HepG2 (cell line): ENCODE data around the gene GRK5. TPM values are rescaled to one million over a fixed set of nuclear protein-coding genes. Genes with fewer than 3 reads are reported as not detected.

Experiments
- AHR ChIP-seq: IDR thresholded peaks from 2 replicates; pipeline ENCODE4 v1.6.1; 2018; ENCODE audit warnings: missing genetic modification reagents, missing compliant biosample characterization
- ARID2 ChIP-seq: sonication (generic); formaldehyde crosslinking; IDR thresholded peaks from 2 replicates; pipeline ENCODE4 v1.8.1; 2022; ENCODE audit warnings: mild to moderate bottlenecking, missing genetic modification reagents, borderline replicate concordance
- EP300 ChIP-seq, 3 experiments: sonication (generic) in 1 of 3; formaldehyde crosslinking in 1 of 3; IDR thresholded peaks; 2 replicates each; pipeline versions ENCODE4 v1.5.1 to v1.6.1; 2011 to 2020; ENCODE audit warnings: low read depth in 2 of 3, low read length in 2 of 3, borderline replicate concordance in 1 of 3, improper control_type of control experiment in 1 of 3, mild to moderate bottlenecking in 1 of 3, missing genetic modification reagents in 1 of 3, moderate library complexity in 1 of 3
- FOXK2 ChIP-seq: fragments of 450-650 bp; IDR thresholded peaks from 2 replicates; pipeline ENCODE4 v1.6.1; 2016
- HOXD1 ChIP-seq: sonication (generic); formaldehyde crosslinking; IDR thresholded peaks from 2 replicates; pipeline ENCODE4 v1.5.0; 2020; ENCODE audit warnings: missing genetic modification reagents
- MAFK ChIP-seq, 2 experiments: IDR thresholded peaks in 1 of 2; conservative IDR thresholded peaks in 1 of 2; 2 replicates each; pipeline ENCODE4 v1.6.1; 2011; ENCODE audit warnings: improper control_type of control experiment in 2 of 2, low read length in 2 of 2
- NCOA1 ChIP-seq: sonication (generic); formaldehyde crosslinking; IDR thresholded peaks from 2 replicates; pipeline ENCODE4 v1.9.0; 2021; ENCODE audit warnings: missing genetic modification reagents
- NCOA5 ChIP-seq: sonication (generic); formaldehyde crosslinking; IDR thresholded peaks from 2 replicates; pipeline ENCODE4 v1.4.0; 2020; ENCODE audit warnings: missing genetic modification reagents
- REXO4 ChIP-seq: sonication (generic); formaldehyde crosslinking; IDR thresholded peaks from 2 replicates; pipeline ENCODE4 v1.8.0; 2022; ENCODE audit warnings: missing genetic modification reagents, mild to moderate bottlenecking, borderline replicate concordance
- RFX3 ChIP-seq: IDR thresholded peaks from 2 replicates; pipeline ENCODE4 v1.6.1; 2016; ENCODE audit warnings: missing biosample characterization, missing genetic modification reagents
- ZBTB3 ChIP-seq: sonication (generic); formaldehyde crosslinking; IDR thresholded peaks from 2 replicates; pipeline ENCODE4 v1.4.0; 2020; ENCODE audit warnings: low read depth, mild to moderate bottlenecking, moderate library complexity, missing genetic modification reagents, borderline replicate concordance
- ZKSCAN8 ChIP-seq: IDR thresholded peaks from 2 replicates; pipeline ENCODE4 v1.6.1; 2016; ENCODE audit warnings: borderline replicate concordance, missing genetic modification reagents, missing compliant biosample characterization
- ZMYM4 ChIP-seq: sonication (generic); formaldehyde crosslinking; IDR thresholded peaks from 2 replicates; pipeline ENCODE4 v1.8.1; 2023; ENCODE audit warnings: mild to moderate bottlenecking, missing genetic modification reagents
- ZNF260 ChIP-seq: sonication (generic); formaldehyde crosslinking; IDR thresholded peaks from 2 replicates; pipeline ENCODE4 v1.4.0; 2020; ENCODE audit warnings: missing genetic modification reagents, low read depth, mild to moderate bottlenecking, borderline replicate concordance
- ZNF274 ChIP-seq: sonication (generic); formaldehyde crosslinking; IDR thresholded peaks from 2 replicates; pipeline ENCODE4 v1.5.1; 2020; ENCODE audit warnings: mild to moderate bottlenecking, missing genetic modification reagents
- ZNF326 ChIP-seq: sonication (generic); formaldehyde crosslinking; IDR thresholded peaks from 2 replicates; pipeline ENCODE4 v1.4.0; 2020; ENCODE audit warnings: missing genetic modification reagents, borderline replicate concordance
- ZNF564 ChIP-seq: sonication (generic); formaldehyde crosslinking; IDR thresholded peaks from 2 replicates; pipeline ENCODE4 v1.8.1; 2023; ENCODE audit warnings: mild to moderate bottlenecking, missing genetic modification reagents
- ZNF570 ChIP-seq: sonication (generic); formaldehyde crosslinking; IDR thresholded peaks from 2 replicates; pipeline ENCODE4 v1.4.0; 2020; ENCODE audit warnings: mild to moderate bottlenecking, missing genetic modification reagents, borderline replicate concordance
- ZNF589 ChIP-seq: sonication (generic); formaldehyde crosslinking; conservative IDR thresholded peaks from 2 replicates; pipeline ENCODE4 v1.8.0; 2022; ENCODE audit warnings: mild to moderate bottlenecking, moderate library complexity, missing genetic modification reagents
- ZNF746 ChIP-seq: sonication (generic); formaldehyde crosslinking; IDR thresholded peaks from 2 replicates; pipeline ENCODE4 v1.8.0; 2022; ENCODE audit warnings: mild to moderate bottlenecking, missing genetic modification reagents
- polyA plus RNA-seq, 8 experiments: library from polyadenylated mRNA; depleted of rRNA in 3 of 8; stranded (reverse) in 7 of 8; unstranded in 1 of 8; fragments of >200 nt; fragmentation: Illumina TruSeq in 4 of 8; extraction: Trizol in 4 of 8; gene quantifications; 2 replicates each; pipeline versions ENCODE4 v1.2.1 to v1.2.3, GENCODE V29; 2011 to 2016; ENCODE audit warnings: low read depth in 4 of 8, missing spikeins in 1 of 8, mixed read lengths in 1 of 8; ENCODE audit not compliant: insufficient read depth in 1 of 8
- total RNA-seq, 5 experiments: library from RNA; depleted of rRNA; stranded (reverse); fragments of >200 nt; fragmentation: Illumina TruSeq; extraction: Trizol; gene quantifications; 2 replicates each; pipeline ENCODE4 v1.2.3, GENCODE V29; 2016; ENCODE audit warnings: low read depth in 1 of 5
- TF ChIP-seq, protein P1 (sequence below): sonication (generic); formaldehyde crosslinking; IDR thresholded peaks from 2 replicates; pipeline ENCODE4 v1.5.0; 2020; ENCODE audit warnings: missing genetic modification reagents
- TF ChIP-seq, protein P2 (sequence below): sonication (generic); formaldehyde crosslinking; IDR thresholded peaks from 2 replicates; pipeline ENCODE4 v1.4.0; 2020; ENCODE audit warnings: missing genetic modification reagents
- TF ChIP-seq, protein P3 (sequence below): sonication (generic); formaldehyde crosslinking; IDR thresholded peaks from 2 replicates; pipeline ENCODE4 v1.5.0; 2020; ENCODE audit warnings: mild to moderate bottlenecking, low read depth, missing genetic modification reagents, borderline replicate concordance
- TF ChIP-seq, protein P4 (sequence below): sonication (generic); formaldehyde crosslinking; IDR thresholded peaks from 2 replicates; pipeline ENCODE4 v1.5.0; 2020; ENCODE audit warnings: missing genetic modification reagents
- TF ChIP-seq, protein P5 (sequence below): IDR thresholded peaks from 2 replicates; pipeline ENCODE4 v1.6.1; 2012; ENCODE audit warnings: low read depth, low read length, improper control_type of control experiment

Gene GRK5
- total and polyA plus RNA-seq, 2 of the 13 experiments (the other 11 are each of a cell fraction or from before 2014, with no cell fraction given), result 10.4 to 12.6 TPM

DNA sequence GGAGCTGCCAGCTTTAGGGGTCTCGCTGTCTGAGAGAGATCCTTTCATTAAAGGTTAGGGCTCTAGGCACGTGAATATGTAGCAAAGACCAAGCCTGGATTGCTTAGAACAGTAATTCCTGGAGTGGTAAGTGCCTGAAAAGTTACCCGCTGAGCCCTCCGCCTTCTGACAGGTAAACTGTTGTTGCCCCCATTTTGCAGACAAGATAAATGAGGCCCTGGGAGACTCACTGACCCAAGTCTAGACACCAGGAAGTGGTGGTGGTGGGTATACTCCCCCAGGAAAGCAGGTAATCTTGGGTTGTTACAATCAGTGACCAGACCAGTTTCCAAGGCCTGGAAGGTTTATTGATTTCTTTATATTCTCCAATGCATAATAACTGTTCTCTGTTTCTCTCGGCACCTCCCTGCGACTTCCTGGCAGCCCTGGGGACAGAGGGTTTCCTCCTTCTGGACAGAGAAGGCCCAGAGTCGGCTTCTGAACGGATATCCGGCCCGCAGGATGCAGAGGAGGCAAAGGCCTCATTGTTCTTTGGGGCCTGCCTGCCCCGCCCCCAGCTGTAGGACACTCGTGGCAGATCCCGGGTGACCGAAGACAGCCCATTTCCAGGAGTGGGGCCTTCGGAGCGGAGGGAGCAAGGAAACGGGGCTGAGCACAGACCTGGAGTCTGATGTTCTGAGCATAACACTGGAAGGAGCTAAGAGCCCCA lies 1.3 kb upstream of the GRK5 start (continued):
- TF ChIP-seq, protein P1, sequence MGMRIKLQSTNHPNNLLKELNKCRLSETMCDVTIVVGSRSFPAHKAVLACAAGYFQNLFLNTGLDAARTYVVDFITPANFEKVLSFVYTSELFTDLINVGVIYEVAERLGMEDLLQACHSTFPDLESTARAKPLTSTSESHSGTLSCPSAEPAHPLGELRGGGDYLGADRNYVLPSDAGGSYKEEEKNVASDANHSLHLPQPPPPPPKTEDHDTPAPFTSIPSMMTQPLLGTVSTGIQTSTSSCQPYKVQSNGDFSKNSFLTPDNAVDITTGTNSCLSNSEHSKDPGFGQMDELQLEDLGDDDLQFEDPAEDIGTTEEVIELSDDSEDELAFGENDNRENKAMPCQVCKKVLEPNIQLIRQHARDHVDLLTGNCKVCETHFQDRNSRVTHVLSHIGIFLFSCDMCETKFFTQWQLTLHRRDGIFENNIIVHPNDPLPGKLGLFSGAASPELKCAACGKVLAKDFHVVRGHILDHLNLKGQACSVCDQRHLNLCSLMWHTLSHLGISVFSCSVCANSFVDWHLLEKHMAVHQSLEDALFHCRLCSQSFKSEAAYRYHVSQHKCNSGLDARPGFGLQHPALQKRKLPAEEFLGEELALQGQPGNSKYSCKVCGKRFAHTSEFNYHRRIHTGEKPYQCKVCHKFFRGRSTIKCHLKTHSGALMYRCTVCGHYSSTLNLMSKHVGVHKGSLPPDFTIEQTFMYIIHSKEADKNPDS (CRISPR knock-in tag), result no peak
- TF ChIP-seq ZKSCAN8 (CRISPR knock-in tag) (no peak; the same call in 1 of the 2 replicates), ZBTB3 (no peak), ZNF326 (CRISPR knock-in tag) (no peak), HOXD1 (CRISPR knock-in tag) (no peak), EP300 (IDR thresholded peaks at IDR 0.05; ENCODE audit: low read depth in 2 of 2, low read length in 2 of 2) (no peak), EP300 (CRISPR knock-in tag; IDR thresholded peaks at IDR 0.05; ENCODE audit: borderline replicate concordance) (peak; percentile 23; the same call in 1 of the 2 replicates), ZNF564 (CRISPR knock-in tag) (peak; percentile 44; the same call in 1 of the 2 replicates), ARID2 (no peak), ZNF260 (CRISPR knock-in tag) (no peak), ZNF589 (CRISPR knock-in tag) (no peak), AHR (CRISPR knock-in tag) (no peak; the same call in 1 of the 2 replicates), REXO4 (no peak), NCOA1 (CRISPR knock-in tag) (no peak), FOXK2 (no peak), ZMYM4 (CRISPR knock-in tag) (peak; percentile 45; the same call in 1 of the 2 replicates), ZNF274 (CRISPR knock-in tag) (no peak; the same call in 1 of the 2 replicates), RFX3 (CRISPR knock-in tag) (no peak), ZNF746 (CRISPR knock-in tag) (no peak), ZNF570 (no peak), MAFK (conservative IDR thresholded peaks at IDR 0.05 in 1 of 2, IDR thresholded peaks at IDR 0.05 in 1 of 2; ENCODE audit: low read length in 2 of 2) (no peak), NCOA5 (no peak)
- TF ChIP-seq, protein P2, sequence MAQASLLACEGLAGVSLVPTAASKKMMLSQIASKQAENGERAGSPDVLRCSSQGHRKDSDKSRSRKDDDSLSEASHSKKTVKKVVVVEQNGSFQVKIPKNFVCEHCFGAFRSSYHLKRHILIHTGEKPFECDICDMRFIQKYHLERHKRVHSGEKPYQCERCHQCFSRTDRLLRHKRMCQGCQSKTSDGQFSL, result no peak
- TF ChIP-seq, protein P3, sequence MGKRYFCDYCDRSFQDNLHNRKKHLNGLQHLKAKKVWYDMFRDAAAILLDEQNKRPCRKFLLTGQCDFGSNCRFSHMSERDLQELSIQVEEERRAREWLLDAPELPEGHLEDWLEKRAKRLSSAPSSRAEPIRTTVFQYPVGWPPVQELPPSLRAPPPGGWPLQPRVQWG (CRISPR knock-in tag), result no peak
- TF ChIP-seq, protein P4, sequence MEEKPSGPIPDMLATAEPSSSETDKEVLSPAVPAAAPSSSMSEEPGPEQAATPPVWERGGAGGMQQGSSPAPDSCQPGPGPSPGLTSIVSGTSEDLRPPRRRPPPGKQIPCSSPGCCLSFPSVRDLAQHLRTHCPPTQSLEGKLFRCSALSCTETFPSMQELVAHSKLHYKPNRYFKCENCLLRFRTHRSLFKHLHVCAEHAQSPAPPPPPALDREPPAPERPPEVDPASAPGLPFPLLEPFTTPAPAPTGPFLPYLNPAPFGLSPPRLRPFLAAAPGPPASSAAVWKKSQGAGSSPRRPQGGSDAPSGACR (CRISPR knock-in tag), result no peak
- TF ChIP-seq, protein P5, sequence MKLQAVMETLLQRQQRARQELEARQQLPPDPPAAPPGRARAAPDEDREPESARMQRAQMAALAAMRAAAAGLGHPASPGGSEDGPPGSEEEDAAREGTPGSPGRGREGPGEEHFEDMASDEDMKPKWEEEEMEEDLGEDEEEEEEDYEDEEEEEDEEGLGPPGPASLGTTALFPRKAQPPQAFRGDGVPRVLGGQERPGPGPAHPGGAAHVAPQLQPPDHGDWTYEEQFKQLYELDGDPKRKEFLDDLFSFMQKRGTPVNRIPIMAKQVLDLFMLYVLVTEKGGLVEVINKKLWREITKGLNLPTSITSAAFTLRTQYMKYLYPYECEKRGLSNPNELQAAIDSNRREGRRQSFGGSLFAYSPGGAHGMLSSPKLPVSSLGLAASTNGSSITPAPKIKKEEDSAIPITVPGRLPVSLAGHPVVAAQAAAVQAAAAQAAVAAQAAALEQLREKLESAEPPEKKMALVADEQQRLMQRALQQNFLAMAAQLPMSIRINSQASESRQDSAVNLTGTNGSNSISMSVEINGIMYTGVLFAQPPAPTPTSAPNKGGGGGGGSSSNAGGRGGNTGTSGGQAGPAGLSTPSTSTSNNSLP, result no peak
